ENCODE measurements around the gene LENG9.
"Not testable (repeated sequence)": the region's sequence is repeated elsewhere in the genome, so short reads cannot be mapped to it uniquely, and the experiment has no call there.

Gene LENG9

DNA sequence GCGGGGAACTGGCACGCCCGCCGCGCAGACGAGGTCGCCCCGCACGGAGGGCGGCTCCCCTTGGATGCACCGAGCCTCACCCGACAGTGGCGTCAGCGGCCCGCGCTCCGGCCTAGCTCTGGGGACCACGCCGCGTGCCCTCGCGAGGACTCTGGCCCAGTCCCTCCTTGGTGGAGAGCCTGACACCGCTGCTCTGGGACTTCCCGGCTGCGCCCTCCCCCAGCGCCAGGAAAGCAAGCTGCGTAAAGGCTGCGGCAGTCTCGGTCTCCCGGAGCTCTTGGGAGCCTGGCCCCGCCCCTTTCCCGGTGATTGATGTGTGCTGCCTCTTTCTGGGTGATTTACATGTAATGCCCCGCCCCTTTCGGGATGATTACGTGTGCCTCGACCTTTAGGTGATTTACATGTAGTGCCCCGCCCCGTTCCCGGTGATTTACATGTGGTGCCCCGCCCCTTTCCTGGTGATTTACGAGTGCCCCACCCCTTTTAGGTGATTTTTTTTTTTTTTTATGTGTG lies at the start of gene LENG9:
Gene LENG9, minus strand, starts transcription at position 248 of the 513 bp plus-strand sequence. CDS start 252 bp downstream, outside the sequence.
- peak; percentile 76 for ATAC-seq
- H3K9me3 Mint-ChIP-seq = no peaks in the 10 kb centered on the region
- peak; percentile 88 to 97 for DNase-seq (ENCODE audit: low spot score in 2 of 2)
- H3K27ac Mint-ChIP-seq = peak within 1 kb of the TSS; percentile 92
- H3K36me3 Mint-ChIP-seq = peaks cover 46% of the 10 kb centered on the region
- peaks cover 43% of the 10 kb centered on the region for H3K4me1 Mint-ChIP-seq
- peak within 1 kb of the TSS; percentile 81 for H3K4me3 Mint-ChIP-seq

- not testable (repeated sequence) for H3K27ac Mint-ChIP-seq; DNase-seq (ENCODE audit: low spot score in 2 of 2); H3K36me3 Mint-ChIP-seq; H3K9me3 Mint-ChIP-seq; H3K4me3 Mint-ChIP-seq
- ATAC-seq = peak; percentile 71
- H3K4me1 Mint-ChIP-seq = peaks cover 35% of the 10 kb centered on the region
Measured at GRCh38 chr19:54509200-54509940, 45.8 kb upstream of the LENG9 start.

GRCh38 chr19:54508487-54508886 lies 44.9 kb upstream of the LENG9 start:
- not testable (repeated sequence) for H3K27ac Mint-ChIP-seq; H3K36me3 Mint-ChIP-seq; H3K4me3 Mint-ChIP-seq; DNase-seq (ENCODE audit: low spot score in 2 of 2); H3K9me3 Mint-ChIP-seq; ATAC-seq
- H3K4me1 Mint-ChIP-seq = peaks cover 35% of the 10 kb centered on the region

DNA sequence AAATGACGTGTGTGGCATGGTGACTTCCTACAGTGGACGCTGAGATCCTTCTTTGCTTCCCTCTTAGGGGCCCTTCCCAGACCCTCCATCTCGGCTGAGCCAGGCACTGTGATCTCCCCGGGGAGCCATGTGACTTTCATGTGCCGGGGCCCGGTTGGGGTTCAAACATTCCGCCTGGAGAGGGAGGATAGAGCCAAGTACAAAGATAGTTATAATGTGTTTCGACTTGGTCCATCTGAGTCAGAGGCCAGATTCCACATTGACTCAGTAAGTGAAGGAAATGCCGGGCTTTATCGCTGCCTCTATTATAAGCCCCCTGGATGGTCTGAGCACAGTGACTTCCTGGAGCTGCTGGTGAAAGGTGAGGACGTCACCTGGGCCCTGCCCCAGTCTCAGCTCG lies 44.2 kb upstream of the LENG9 start:
- Mint-ChIP-seq H3K9me3 (no peaks in the 10 kb centered on the region), H3K4me1 (peaks cover 35% of the 10 kb centered on the region), H3K36me3 (no peaks in the 10 kb centered on the region), H3K4me3 (peak overlapping the region; percentile 43), H3K27ac (no peak overlapping the region)
- DNase-seq (ENCODE audit: low spot score in 2 of 2) (no peak), ATAC-seq (no peak)

GRCh38 chr19:54507038-54507717 lies 43.6 kb upstream of the LENG9 start:
- peaks cover 41% of the 10 kb centered on the region for H3K4me1 Mint-ChIP-seq
- peak; percentile 16 for ATAC-seq
- not testable (repeated sequence) for H3K9me3 Mint-ChIP-seq; DNase-seq (ENCODE audit: low spot score in 2 of 2); H3K36me3 Mint-ChIP-seq
- H3K27ac Mint-ChIP-seq = peak overlapping the region; percentile 45
- peak overlapping the region; percentile 43 for H3K4me3 Mint-ChIP-seq

GRCh38 chr19:54506079-54506478 lies 42.5 kb upstream of the LENG9 start:
- Mint-ChIP-seq H3K36me3 (no peaks in the 10 kb centered on the region), H3K9me3 (no peaks in the 10 kb centered on the region), H3K4me3 (peak overlapping the region; percentile 43), H3K4me1 (peaks cover 41% of the 10 kb centered on the region), H3K27ac (peak overlapping the region; percentile 21)
- ATAC-seq = no peak
- DNase-seq (ENCODE audit: low spot score in 2 of 2) = no peak

GRCh38 chr19:54505542-54505941 lies 42.0 kb upstream of the LENG9 start:
- not testable (repeated sequence) for H3K27ac Mint-ChIP-seq; H3K36me3 Mint-ChIP-seq; DNase-seq (ENCODE audit: low spot score in 2 of 2); H3K9me3 Mint-ChIP-seq; ATAC-seq; H3K4me3 Mint-ChIP-seq
- peaks cover 41% of the 10 kb centered on the region for H3K4me1 Mint-ChIP-seq

DNA sequence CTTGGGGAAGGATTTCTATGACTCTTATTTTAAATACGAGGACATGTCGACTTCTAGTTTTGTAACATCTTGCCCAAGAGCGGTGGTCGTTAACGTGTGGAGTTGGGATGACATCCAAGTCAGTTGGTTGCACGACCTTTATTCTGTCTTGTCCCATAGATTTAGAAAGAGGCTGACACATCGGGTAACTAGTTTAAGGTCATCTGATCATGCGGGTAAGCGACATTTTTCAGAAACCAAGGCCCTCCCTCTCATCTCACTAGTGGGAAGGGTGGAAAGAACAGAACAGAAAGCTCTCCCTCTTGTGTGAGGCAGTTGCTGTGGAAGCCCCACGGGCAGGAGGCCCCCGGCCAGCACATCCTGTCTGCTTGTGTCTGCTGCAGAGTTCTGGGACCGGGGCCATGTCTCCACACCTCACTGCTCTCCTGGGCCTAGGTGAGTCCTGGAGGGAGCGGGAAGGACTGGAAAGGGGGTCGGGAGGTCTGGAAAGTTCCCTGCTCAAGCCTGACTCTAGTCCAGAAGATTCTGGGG lies 39.0 kb upstream of the LENG9 start, which contains the start of gene LAIR2:
Gene LAIR2, plus strand, starts transcription at position 314 of the 531 bp plus-strand sequence. Its CDS starts 88 bp downstream, at position 402.
- DNase-seq (ENCODE audit: low spot score in 2 of 2) (no peak), ATAC-seq (peak; percentile 73)
- no peaks in the 10 kb centered on the region for H3K9me3 Mint-ChIP-seq
- H3K36me3 Mint-ChIP-seq = no peaks in the 10 kb centered on the region
- H3K4me1 Mint-ChIP-seq = peaks cover 39% of the 10 kb centered on the region
- H3K4me3 Mint-ChIP-seq = peak within 1 kb of the TSS; percentile 26
- H3K27ac Mint-ChIP-seq = no peak within 1 kb of the TSS

- H3K36me3 Mint-ChIP-seq; H3K9me3 Mint-ChIP-seq; DNase-seq (ENCODE audit: low spot score in 2 of 2); H3K27ac Mint-ChIP-seq; H3K4me3 Mint-ChIP-seq: not testable (repeated sequence)
- peak; percentile 24 for ATAC-seq
- H3K4me1 Mint-ChIP-seq = peaks cover 17% of the 10 kb centered on the region
Measured at GRCh38 chr19:54498451-54498772, 34.8 kb upstream of the LENG9 start.

DNA sequence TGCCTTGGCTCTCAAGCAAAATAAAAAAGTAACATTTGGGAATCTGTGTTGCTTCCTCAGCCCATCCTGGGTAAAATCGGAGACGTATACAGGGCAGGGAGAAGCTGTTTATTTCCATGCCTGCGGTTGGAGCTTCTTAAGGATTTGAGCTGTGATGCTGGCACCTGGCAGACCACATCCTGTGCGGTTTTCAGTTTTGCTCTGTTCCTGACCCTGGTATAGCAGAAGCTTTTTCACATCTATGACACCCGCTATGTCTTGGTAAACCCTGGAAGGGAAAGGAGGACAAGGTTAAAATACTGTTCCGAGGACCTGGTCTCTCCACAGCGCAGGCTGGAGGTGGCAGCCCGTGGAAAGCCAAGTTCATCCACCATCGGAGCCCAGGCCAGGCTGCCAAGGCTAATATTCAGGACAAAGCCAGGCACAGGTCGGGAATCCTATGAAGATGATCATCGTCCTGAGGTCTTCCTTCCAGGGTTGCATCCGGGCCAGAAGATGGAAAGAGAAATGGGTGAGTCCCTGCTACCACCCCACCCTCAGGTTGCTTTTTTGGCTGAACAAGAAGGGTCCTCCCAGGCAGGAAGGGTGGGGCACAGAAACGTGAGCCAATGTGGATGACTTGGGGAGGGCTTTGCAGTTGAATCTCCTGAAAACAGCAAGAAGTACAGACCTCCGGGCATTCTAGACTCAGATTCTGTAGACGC lies 34.3 kb upstream of the LENG9 start:
- not testable (repeated sequence) for H3K27ac Mint-ChIP-seq; H3K36me3 Mint-ChIP-seq; H3K4me3 Mint-ChIP-seq; DNase-seq (ENCODE audit: low spot score in 2 of 2); H3K9me3 Mint-ChIP-seq
- peak; percentile 74 for ATAC-seq
- peaks cover 17% of the 10 kb centered on the region for H3K4me1 Mint-ChIP-seq

GRCh38 chr19:54495284-54495683 lies 31.7 kb upstream of the LENG9 start:
- not testable (repeated sequence) for H3K27ac Mint-ChIP-seq; H3K9me3 Mint-ChIP-seq; DNase-seq (ENCODE audit: low spot score in 2 of 2); H3K4me3 Mint-ChIP-seq; H3K36me3 Mint-ChIP-seq; ATAC-seq
- H3K4me1 Mint-ChIP-seq = peaks cover 18% of the 10 kb centered on the region

DNA sequence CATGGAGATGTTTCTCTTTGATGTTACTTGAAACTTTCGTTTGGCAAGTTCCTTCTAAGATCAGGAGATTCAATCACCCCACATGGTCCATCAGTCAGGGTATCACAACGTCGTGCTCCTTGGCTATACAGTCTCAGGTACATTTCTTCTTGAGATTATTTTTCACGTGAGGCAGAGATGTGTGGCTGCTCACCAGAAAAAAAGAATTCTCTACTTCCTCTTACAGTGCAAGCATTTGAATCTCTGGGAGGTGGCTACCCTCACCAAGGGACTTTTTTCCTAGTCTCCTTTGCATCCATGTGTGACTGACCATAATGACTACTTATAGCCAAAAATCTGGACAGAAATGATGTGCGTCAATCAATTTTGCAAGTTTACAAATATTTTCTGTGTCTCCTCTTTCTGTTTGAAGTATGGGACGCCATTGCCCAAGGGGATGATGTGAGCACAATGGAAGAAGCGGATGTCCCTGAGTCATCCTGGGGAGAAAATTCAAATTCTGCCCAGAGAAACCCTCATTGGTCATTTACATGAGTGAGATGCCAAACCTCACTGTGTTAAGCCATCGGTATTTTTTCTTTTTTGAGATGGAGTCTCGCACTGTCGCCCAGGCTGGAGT lies 30.5 kb upstream of the LENG9 start:
- no peak overlapping the region for H3K4me3 Mint-ChIP-seq
- no peaks in the 10 kb centered on the region for H3K9me3 Mint-ChIP-seq
- no peak for ATAC-seq
- H3K4me1 Mint-ChIP-seq = peaks cover 18% of the 10 kb centered on the region
- no peak for DNase-seq (ENCODE audit: low spot score in 2 of 2)
- H3K27ac Mint-ChIP-seq = no peak overlapping the region
- H3K36me3 Mint-ChIP-seq = no peaks in the 10 kb centered on the region

- not testable (repeated sequence) for H3K27ac Mint-ChIP-seq; H3K9me3 Mint-ChIP-seq; DNase-seq (ENCODE audit: low spot score in 2 of 2); H3K36me3 Mint-ChIP-seq; ATAC-seq; H3K4me3 Mint-ChIP-seq
- H3K4me1 Mint-ChIP-seq = peaks cover 15% of the 10 kb centered on the region
Measured at GRCh38 chr19:54493056-54493455, 29.5 kb upstream of the LENG9 start.

- ATAC-seq (no peak), DNase-seq (ENCODE audit: low spot score in 2 of 2) (no peak)
- H3K27ac Mint-ChIP-seq = no peak overlapping the region
- peaks cover 10% of the 10 kb centered on the region for H3K4me1 Mint-ChIP-seq
- H3K4me3 Mint-ChIP-seq = no peak overlapping the region
- H3K9me3 Mint-ChIP-seq = no peaks in the 10 kb centered on the region
- H3K36me3 Mint-ChIP-seq = no peaks in the 10 kb centered on the region
Measured at GRCh38 chr19:54492568-54492967, 29.0 kb upstream of the LENG9 start.

- no peaks in the 10 kb centered on the region for H3K9me3 Mint-ChIP-seq
- DNase-seq (ENCODE audit: low spot score in 2 of 2) = no peak
Measured at GRCh38 chr19:54489766-54490165, 26.2 kb upstream of the LENG9 start.

More at GRCh38 chr19:54489766-54490165, 26.2 kb upstream of the LENG9 start:
- no peaks in the 10 kb centered on the region for H3K36me3 Mint-ChIP-seq
- no peak overlapping the region for H3K4me3 Mint-ChIP-seq
- peaks cover 13% of the 10 kb centered on the region for H3K4me1 Mint-ChIP-seq
- no peak for ATAC-seq
- H3K27ac Mint-ChIP-seq = no peak overlapping the region

Data from stimulated activated effector memory CD8-positive, alpha-beta T cell treated with anti-CD3 and anti-CD28 coated beads, Interleukin-12 subunit alpha, Interleukin-12 subunit beta, amount 100 ng/mL, for 72 hours (primary cell).